HG03575 (cell line): ENCODE results near the gene TIAM2.

Source experiments
- ATAC-seq: cut with Tn5 transposase; IDR thresholded peaks from one replicate; pipeline ENCODE4 v1.9.1; 2021; ENCODE audit not compliant: unreplicated experiment, insufficient number of reproducible peaks, low FRiP score; ENCODE audit errors: extremely low read depth

TIAM2 gene

GRCh38 chr6:155234167-155234566, 239.1 kb downstream of the TIAM2 start:
- no peak for ATAC-seq

DNA sequence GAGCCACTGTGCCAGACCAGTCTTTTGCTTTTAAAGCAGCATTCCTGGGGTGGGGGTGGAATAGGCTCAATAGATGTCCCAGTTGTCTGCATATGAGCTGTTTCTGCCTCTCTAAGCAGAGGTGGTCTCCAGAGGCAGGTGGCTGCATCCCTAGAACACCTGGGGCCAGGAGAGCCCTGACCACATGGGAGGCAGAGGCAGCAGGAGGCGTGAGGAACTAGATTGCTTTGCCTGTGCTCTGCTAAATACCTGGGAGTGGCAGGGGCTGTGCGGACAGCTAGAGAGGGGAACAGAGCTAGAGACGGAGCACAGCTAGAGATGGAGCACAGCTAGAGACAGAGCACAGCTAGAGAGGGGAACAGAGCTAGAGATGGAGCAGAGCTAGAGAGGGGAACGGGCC, 239.6 kb downstream of the TIAM2 start:
- ATAC-seq: no peak

DNA sequence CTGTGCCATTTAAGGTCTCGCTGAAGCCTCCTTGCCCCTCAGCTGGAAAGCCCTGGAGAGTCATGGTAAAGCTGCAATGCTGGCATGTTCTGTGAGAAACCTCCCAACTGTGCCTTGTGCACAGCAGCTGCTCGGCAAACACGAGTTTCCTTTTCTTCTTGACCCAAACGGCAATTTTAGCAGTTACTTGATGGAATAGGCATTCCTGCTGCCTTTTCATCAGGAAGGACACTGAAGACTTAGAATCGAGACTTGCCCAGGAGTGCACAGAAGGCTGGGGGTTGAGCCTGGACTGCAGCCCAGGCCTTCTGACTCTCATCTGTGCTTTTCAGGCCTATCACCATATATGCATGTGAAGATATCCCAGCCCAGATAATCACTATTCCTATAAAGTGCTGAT, 240.0 kb downstream of the TIAM2 start:
- no peak for ATAC-seq

- ATAC-seq: no peak
Observed at GRCh38 chr6:155237613-155238012, 242.5 kb downstream of the TIAM2 start.

DNA sequence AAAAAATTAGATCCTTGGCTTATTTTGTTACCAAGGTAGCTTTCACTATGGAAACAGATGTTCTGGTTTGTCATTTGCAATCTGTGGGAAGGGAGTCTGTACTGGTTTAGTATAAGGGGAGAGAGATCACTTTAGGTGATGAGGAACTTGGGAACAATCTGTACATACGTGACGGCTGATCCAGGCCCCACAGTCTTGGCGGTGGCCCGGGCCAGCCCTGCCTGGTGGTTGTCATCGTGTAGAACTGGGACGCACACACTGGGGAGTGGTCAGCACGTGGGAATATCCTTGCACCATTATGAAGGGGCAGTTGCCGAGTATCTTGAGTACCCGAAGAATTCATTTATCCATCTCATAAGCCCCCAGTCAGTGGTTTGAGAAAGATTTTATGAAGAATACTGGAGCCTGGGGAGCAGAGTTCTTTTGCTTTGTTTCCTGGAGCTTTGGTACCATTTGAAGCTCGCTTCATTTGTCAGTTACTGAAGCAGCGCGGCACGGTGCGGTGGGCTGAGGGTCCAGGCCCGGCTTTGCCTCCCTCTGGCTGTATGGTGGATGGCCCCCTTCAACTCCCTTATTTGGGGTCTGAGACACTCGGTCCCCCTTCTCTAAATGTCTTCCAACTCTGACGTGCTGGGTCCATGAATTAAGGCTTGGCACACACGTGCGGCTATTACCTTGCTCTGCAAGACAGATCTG, 245.9 kb downstream of the TIAM2 start:
- ATAC-seq: no peak

GRCh38 chr6:155241966-155242365, 246.9 kb downstream of the TIAM2 start:
- no peak for ATAC-seq

DNA sequence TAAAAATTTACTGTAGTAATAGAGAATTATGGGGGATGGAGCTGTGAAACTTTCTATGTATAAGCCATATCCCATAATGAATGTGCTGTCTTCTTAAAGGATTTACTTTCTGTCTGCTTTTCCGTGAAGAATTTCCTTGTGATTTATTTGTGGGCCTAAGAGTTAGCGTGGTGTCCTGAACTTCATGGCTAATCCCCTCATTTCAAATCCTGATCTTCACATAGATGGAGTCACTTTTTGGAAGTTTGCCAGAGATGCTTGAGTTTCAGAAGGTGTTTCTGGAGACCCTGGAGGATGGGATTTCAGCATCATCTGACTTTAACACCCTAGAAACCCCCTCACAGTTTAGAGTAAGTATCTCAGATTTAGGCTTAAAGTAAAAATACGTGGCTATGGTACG, 249.3 kb downstream of the TIAM2 start:
- no peak for ATAC-seq

DNA sequence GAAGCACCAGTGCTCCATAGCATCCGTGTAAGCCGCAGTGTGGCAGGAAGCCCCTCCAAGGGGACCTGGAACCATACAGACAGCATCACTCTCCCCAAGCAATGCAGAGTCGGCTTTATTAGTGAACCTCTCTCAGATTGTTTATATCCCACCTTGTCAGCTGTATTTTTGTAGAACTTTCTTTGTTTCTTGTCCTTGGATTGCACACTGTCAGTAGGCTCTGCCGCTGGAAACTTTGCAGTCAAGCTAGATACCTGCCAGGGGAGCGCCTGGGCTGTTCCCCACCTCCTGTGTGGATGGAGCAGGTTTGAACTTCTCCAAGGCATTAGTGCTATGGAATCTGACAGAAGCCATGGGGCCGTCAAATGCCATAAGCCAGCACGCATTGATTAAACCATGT, 250.1 kb downstream of the TIAM2 start:
- ATAC-seq: no peak

DNA sequence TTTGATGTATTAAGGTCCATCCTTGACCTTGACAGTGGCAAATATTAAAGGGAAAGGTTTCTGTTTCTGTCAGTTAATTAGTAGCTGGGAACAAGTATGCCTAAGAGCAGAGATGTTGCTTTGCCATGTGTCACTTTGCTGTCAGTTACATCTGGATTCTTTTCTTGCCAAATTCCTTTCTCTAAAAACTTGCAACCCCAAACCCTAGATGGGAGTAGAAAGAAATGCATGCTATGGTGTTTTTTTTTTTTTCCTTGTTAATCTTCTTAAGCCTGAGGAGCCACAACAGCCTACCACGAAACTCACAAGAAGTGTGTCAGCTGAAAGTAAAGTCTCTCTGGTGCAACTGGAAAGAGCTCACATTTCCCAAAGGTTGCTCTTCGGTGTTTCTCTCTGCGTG, 250.7 kb downstream of the TIAM2 start:
- ATAC-seq: no peak

- no peak for ATAC-seq
Observed at GRCh38 chr6:155246825-155247224, 251.7 kb downstream of the TIAM2 start.

GRCh38 chr6:155247618-155248007, 252.5 kb downstream of the TIAM2 start:
- ATAC-seq: no peak

DNA sequence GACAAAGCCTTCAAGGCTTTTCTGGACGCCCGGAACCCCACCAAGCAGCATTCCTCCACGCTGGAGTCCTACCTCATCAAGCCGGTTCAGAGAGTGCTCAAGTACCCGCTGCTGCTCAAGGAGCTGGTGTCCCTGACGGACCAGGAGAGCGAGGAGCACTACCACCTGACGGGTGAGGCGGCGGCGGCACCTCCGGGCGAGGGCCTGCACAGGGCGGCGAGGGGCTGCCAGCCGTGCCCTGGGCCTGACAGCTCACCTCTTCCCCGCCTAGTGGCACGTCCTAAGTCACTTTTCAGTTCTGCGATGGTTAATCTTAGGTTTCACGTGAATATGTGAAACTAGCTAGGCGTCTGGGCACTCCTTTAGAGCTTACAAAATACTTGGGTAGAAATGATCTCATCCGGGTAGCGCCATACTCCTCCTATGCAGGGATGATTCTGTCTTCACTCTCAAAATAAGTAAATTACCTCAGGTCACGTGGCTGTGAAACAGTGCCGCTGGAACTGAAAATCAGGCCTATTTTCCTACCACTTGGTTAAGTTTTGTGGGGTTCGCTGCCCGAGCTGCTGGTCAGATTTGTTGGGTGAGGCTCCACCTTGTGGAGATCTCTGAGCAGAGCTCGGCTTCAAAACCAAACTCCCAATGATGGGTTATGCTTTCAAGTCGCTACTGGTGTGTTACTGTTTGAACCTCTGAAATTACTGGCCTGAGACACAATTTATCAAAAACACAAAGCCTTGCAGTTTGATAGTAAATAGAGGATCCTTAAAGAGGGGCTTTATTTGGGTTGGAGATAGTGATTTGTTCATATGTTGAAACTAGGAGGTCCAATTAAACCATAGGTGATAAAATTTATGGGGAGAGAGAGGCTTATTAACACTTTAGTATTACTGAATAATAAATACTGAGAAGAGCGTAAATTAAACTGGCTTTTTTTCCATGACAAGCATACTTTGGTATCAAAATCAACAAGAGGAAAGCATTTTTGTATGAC, 253.2 kb downstream of the TIAM2 start:
- ATAC-seq: no peak

DNA sequence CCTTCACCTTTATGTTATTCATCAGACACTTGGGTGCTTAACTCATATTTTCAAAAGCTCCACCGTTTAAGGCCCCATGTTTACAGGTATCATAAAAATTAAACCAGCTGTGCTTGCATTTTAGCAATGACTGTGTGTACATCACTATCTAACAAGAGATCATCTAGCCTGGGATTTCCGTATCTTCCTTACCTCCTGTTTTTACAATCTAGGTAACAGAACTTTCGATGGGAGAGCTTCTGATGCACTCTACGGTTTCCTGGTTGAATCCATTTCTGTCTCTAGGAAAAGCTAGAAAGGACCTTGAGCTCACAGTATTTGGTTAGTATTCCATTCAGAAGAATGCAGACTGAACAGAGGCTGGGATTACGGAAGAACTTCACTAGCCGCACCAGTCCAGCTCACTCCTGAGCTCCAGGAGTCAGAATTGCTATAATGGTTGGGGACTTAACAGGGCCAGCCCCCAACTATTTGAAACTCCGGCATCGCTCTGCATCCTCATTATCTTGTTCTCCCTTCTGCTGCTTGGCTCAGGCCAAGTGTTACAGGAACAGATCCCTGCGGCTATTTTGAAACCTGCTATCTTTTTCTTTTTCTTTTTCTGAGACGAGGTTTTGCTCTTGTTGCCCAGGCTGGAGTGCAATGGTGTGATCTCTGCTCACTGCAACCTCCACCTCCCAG, 255.7 kb downstream of the TIAM2 start:
- ATAC-seq: no peak

GRCh38 chr6:155252581-155252980, 257.5 kb downstream of the TIAM2 start:
- ATAC-seq: no peak

DNA sequence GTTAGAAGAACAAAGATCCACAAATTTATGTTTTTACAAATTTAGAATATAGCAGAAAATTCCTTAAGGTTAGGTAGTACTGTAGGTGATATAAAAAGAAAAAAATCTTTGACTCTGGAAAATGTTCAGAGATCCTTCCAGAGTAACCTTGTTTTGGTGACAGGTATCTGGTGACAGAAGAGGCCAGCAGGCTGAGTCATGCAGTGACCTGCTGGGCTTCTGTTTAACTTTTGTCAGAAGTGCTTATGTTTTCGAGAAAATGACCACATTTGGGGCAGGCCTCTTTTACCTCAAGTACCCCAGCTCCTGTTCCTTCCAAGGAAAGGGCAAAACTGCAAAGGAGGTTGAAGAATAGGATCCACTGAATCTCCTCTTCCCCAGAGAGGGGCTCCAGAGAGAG, 258.2 kb downstream of the TIAM2 start:
- no peak for ATAC-seq

DNA sequence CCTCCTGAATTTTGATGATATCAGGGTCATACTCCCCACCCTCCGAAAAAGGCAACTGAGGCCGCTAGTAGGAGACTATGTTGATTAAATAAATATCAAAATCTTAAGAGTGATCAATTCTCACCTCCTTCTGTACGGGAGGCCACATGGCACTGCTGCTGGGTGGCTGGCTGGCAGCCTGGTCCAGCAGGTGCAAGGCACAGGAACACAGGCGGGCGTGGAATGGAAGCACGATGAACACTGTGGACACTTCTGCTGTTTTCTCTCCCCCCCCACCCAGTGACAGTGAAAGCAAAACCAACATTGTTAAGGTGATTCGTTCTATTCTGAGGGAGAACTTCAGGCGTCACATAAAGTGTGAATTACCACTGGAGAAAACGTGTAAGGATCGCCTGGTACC, 259.0 kb downstream of the TIAM2 start:
- no peak for ATAC-seq

DNA sequence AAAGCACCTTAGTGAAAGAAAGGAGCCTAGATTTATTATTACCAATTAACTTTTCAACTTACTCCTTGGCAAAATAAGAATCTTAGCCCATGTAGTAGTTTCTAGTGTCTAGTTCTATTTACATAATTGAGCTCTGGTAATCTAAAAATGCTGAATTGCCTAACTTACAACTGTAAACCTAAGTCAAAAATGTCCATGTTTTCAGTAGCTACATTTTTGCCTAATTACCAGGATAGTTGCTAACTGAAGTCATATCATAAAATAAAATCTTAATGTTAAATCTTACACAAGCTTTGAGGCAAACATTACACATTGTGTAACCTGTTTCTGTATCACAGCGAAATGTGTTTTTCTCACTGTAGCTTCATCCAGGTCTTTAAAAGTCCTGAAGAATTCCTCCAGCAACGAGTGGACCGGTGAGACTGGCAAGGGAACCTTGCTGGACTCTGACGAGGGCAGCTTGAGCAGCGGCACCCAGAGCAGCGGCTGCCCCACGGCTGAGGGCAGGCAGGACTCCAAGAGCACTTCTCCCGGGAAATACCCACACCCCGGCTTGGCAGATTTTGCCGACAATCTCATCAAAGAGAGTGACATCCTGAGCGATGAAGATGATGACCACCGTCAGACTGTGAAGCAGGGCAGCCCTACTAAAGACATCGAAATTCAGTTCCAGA, 261.1 kb downstream of the TIAM2 start:
- no peak for ATAC-seq

- ATAC-seq: no peak
Observed at GRCh38 chr6:155257796-155258195, 262.7 kb downstream of the TIAM2 start.

GRCh38 chr6:155259204-155259603, 264.1 kb downstream of the TIAM2 start:
- no peak for ATAC-seq
